GM18873 (cell line): ENCODE measurements around the gene CIITA.
"Not testable (repeated sequence)": the region's sequence is repeated elsewhere in the genome, so short reads cannot be mapped to it uniquely, and the experiment has no call there.

ENCODE experiments used
- ATAC-seq: cut with Tn5 transposase; IDR thresholded peaks from one replicate; pipeline ENCODE4 v1.9.1; 2021; ENCODE audit warnings: mild to moderate bottlenecking, moderate library complexity, moderate number of reproducible peaks; ENCODE audit not compliant: unreplicated experiment, low FRiP score

Gene CIITA

GRCh38 chr16:10933865-10934264, 56.9 kb downstream of the CIITA start:
- ATAC-seq = no peak

DNA sequence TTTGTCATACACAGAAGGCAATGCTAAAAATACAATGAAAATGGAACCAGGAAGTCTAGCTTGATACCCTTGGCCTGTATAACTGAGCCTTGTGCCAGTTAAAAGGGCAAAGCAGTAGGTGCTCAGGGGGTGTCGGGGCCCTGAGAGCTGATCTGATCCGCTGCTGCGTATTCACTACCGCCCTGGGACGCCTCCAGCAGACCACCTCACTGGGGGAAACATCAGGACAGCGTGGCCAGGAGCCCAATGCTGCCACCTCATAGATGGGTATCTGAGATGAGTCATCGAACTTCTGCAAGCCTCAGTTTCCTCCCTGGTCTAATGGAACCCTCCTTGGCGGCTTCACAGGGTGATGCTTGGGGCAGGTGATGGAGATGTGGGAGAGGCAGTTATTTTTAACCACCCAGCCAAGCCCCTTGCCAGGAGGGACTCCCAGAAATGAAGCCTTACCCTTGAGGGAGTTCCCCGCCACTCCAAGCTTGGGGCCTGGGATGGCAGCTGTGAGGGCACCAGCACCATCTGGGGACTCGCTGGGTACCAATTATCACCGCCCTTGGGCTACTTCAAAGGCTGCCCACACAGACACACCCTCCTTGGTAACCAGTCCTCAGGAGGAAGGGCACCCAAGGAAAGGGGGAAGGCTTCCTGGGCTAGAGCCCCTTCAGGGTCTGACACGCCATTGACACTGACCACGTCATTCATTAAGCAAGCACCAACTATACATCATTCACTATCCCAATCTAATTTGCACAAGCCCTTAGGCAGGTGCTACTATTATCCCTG, 57.5 kb downstream of the CIITA start:
- ATAC-seq = no peak

DNA sequence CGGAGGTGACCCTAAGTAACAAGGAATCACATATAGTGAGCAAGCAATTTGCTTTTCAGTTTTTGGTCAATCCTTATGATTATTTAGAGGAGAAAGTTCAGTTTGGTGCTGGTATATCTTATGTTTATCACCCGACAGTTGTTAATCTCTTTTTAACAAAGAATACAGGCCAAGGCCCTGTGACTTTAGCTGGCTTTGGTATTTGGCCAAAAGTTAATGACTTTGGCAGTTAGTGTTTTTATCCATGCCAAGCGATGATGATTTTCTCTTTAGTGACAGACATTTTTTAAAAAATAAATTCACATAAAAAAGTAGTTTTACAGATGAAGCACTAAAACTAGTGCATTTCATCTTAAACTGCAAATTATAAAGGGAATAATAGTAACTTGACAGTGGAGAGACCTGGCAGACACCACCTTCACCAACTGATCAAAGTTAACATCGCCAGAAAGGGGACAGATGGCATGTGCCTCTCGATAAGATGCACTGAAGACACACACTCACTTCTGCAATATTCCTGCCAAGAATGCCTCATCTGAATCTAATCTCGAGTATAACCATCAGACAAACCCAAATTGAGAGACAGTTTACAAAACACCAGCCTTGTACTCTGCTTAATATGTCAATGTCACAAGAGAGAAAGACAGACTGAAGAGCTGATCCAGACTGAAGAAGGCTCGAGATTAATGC, 58.4 kb downstream of the CIITA start:
- ATAC-seq = no peak

DNA sequence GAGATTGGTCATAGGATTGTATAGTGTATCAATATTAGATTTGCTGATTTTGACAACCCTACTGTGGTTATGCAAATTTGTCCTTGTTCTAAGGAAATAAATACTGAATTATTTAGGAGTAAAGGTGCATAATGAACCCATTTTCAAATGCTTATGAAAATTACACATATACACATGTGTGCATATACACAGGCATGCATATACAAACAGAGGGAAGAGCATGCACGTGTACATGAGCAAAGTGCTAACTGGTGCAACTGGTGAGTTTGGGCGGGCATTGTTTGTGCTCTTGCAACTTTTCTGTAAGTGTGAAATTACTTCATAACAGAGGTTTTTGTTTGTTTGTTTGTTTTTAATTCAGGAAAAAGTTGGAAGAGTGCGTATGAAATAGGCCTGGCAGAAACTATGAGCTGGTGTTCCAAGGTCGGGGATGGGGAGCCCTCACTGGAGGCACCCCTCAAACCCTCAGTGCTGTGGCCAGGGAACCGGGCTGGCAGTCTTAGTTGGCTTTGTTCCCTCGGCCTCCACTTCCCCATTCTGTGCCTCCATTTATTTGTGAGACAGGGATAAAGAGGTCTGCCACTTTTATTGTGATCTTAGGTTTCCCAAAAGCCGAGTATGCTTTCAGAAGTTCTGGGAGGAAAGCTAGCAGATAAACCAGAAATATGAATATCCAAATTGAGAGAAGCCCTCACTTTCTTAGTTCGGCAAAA, 59.4 kb downstream of the CIITA start:
- ATAC-seq = no peak

DNA sequence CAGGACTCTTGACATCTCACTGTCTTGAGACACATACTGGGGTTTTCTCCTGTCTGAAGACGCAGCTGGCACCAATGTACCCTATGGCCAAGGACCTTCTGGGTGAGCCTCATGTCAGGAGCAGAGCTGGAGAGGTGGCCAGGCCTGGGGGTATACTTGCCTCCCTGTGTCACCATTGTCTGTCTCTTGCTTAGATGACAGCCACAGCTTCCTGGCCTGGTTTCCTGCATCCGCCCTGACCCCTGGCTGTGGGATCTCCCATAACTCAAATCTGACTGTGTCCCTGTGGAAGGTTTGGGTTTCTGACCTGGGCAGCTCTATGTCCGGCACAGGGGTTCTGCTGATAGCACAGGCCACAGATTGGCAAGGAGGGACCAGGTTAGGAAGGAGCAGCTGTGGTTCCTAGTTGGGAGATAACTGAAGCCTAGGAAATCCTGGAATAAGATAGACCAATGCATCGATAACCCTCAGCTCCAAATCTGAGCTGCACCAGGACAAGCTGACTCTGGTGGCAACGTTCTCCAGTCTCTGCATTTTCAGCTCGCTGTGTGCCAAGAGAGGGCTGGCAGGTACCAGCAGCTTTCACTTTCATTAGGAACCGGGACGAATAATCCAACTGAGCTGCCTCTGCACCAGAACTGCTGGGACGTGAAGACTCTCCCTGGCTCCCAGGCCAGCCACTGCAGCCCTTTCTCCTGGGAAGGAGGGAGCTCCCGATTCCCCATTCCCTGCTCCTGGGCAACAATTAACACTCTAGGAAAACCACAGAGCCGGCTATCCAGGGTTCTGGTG, 60.3 kb downstream of the CIITA start:
- ATAC-seq = no peak

DNA sequence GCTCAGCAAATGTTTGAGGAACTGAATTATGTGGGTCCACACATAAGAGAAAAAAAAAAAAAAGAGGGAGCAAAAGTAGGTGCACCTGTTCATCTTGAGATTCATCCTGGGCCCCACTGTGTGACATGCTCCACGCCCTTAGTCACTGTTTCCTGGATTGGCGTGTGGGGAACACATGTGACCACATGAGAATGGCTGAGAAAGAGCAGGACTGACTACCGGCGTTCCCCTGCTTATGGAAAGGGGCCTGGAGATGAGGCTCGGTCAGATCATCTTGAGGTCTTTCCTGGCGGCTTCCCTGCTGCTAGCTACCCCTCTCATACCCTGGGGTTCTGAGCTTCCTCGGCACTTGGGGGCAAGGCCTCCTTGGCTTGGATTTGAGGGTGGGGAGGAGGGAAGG, 61.3 kb downstream of the CIITA start:
- ATAC-seq = no peak

- ATAC-seq = no peak
Measured at GRCh38 chr16:10938796-10939648, 62.0 kb downstream of the CIITA start.

- ATAC-seq = no peak
Measured at GRCh38 chr16:10939649-10940234, 62.7 kb downstream of the CIITA start.

DNA sequence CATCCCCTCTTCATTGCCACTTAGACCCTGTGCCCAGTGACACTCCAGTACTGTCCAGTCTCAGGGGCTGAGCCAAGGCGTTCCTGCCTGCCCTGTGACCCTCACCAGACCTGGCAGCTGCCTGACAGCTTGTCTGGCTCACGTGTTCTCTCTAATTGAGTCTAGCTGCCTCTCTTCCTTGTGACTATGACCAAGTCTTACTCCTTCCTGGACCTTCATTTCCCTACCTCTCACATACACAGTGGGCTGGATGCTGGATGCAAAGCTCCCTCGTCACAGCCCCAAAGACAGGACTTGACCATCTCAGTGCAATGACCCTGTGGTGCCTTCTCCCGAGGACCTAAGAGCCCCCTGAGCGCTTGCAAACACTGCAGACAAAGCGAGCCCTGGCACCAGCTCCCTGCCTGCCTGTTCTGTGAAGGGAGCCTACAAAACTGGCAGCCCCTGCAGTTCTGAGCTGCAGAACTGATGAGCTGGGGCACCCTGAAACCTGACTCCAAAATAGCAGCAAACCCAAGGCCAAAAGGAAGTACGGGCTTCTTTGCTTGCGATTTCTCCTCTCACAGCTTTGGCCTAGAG, 63.6 kb downstream of the CIITA start:
- no peak for ATAC-seq

GRCh38 chr16:10941127-10941933, 64.3 kb downstream of the CIITA start:
- no peak for ATAC-seq

DNA sequence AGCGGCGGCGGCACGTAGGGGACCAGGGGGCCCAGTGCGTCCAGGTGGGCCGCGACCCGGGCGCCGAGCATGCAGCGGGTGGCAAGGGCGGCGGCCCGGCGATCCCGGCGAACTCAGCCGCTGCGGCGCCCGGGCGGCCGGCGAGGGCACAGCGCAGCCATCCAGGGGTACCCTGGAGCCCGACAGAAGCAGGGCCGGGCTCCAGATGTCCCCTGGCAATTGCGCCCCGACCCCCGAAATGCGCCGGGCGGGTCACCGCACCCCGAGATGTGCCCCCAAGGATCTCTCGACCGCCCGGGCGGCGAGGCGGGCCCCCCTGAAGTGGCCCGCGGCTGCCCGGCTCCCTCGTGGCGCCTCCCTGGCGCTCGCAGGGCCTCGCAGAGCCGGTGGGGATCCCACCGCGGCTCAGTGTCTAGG, 64.9 kb downstream of the CIITA start:
- not testable (repeated sequence) for ATAC-seq

GRCh38 chr16:10942352-10943063, 65.5 kb downstream of the CIITA start, which contains the start of gene DEXI:
TSS of gene DEXI (minus strand) at chr16:10942468. CDS start at chr16:10942005, 463 bp downstream.
- ATAC-seq = peak; percentile 42

DNA sequence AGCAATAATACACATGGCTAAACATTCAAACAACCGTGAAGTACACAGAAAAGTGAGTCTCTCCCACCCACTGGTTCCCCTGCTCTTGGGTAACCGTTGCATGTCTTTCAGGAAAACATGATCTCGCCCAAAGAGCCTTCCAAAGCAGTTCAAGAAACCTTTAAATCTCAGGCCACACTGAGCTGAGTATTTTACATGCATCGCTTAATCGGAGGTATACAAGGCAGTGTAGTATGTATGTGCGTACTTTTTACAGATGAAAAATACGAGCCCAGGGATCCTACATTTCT, 66.0 kb downstream of the CIITA start:
- ATAC-seq = no peak

DNA sequence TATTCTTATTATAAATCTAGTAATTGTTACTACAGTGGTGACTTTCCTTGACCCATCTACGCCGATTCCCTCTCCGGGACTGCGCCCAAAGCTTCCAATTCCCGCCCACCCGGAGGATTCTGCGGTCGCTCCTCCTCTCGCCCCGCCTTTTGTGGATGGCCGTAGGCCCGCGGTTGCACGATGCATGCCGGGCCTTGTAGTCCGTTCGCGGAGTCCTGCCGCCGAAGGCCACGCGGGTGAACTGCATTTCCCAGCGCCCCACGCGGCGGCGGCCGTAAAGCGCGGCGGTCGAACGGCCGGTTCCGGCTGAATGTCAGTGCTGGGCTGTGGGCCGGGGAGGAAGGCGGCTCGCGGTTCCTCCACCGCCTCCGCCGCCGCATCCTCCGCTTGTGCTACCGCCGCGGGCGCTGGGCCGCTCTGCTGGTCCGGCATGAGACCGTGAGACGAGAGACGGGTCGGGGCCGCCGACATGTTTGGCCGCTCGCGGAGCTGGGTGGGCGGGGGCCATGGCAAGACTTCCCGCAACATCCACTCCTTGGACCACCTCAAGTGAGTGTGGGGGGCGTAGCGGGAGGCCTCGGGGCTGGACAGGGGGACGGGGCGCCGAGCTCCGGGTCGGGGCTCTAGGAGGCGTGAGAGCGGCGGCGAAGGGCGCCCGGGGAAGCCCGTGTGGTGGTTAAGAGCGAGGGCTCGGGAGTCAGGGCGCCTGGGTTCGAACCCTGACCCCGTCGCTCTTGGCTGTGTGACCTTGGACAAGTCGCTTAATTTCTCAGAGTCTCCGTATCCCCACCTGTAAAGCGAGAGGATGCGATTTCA, 67.5 kb downstream of the CIITA start, which contains the start of gene CLEC16A:
CLEC16A (plus strand) TSS at position 316 of the 816 bp plus-strand sequence; CDS start at position 470, 154 bp downstream.
- peak; percentile 62 for ATAC-seq

DNA sequence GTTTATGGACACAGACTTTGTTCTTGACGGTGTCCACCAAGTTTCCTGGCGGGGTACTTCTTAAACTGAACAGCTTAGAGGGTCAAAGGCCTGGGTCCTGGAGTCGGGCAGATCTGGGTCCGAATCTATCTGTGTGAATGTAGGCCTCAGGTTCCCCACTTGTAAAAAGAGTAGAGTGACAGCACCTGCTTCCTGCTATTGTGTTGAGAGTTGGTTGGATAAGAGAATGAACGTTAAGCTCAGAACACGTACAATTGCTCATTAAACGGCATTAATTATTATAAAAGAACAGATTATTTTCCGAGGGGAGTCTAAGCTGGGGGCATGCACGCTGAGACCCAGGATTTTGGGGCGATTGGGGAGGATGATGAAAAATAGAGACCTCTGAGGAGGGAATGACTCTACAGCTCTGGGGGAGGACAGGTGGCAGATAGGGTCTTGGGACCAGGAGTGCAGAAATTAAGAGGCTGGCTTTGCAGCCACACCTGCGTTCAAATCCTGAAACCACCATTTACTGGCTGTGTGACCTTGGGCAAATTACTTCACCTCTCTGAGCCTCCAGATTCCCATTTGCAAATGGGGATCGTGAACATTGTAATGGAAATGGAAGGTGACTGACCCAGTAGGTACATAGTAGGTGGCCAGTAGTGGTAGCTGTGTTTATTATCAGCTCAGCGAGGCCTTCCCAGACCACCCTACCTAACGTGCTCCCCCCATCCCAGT, 68.2 kb downstream of the CIITA start:
- ATAC-seq = no peak

DNA sequence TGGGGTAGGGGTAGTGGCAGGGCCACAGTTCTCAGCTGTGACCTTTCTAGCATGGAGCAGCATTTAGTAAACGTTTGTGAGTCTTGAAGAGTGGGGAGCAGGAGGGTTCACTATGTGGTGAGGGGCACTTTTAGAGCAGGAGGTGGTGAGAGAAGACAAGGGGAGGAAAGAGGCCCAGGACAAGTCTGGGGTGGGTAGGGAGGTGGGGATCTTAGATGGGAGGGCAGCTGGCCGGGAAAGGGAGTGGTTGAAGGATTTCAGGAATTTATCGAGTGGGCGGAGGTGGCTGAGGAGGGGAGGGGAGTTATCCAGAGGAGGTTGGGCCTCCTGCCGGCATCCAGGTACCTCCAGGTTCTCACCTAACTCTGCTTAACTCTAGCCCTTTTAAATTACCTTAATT, 69.3 kb downstream of the CIITA start:
- ATAC-seq = no peak
